Mesothelial cell of epicardium (in vitro differentiated cells): ENCODE measurements around the gene GNA14. TPM values are rescaled to one million over a fixed set of nuclear protein-coding genes. Genes with fewer than 3 reads are reported as not detected.
"Not testable (repeated sequence)": the region's sequence is repeated elsewhere in the genome, so short reads cannot be mapped to it uniquely, and the experiment has no call there.

Source experiments
- DNase-seq, 2 experiments: peaks; one replicate each; pipeline ENCODE4 v3.0.0; 2021; ENCODE audit warnings: low spot score in 2 of 2; ENCODE audit not compliant: unreplicated experiment in 2 of 2
- H3K27ac Mint-ChIP-seq: 2 replicates; pipeline ENCODE4 v1.8.0; 2021; ENCODE audit warnings: mixed read lengths
- H3K27me3 Mint-ChIP-seq: 2 replicates; pipeline ENCODE4 v1.8.0; 2021; ENCODE audit warnings: low read depth, mixed read lengths
- H3K36me3 Mint-ChIP-seq: 2 replicates; pipeline ENCODE4 v1.8.0; 2021; ENCODE audit warnings: mixed read lengths
- H3K4me1 Mint-ChIP-seq: 2 replicates; pipeline ENCODE4 v1.8.0; 2021; ENCODE audit warnings: mixed read lengths
- H3K4me3 Mint-ChIP-seq: 2 replicates; pipeline ENCODE4 v1.8.0; 2021; ENCODE audit warnings: mild to moderate bottlenecking, moderate library complexity, mixed read lengths
- H3K9me3 Mint-ChIP-seq: 2 replicates; pipeline ENCODE4 v1.8.0; 2021; ENCODE audit warnings: mixed read lengths
- total RNA-seq: library from RNA; stranded (reverse); gene quantifications from 3 replicates; pipeline ENCODE4 v1.2.1, GENCODE V29; 2021
- TF ChIP-seq, protein P1 (sequence below): fragments of 200-600 bp; sonication (generic); IDR thresholded peaks from one replicate; pipeline ENCODE4 v1.5.0; 2021; ENCODE audit warnings: antibody characterized with exemption; ENCODE audit not compliant: unreplicated experiment

The GNA14 gene
- total RNA-seq, 1 donor from 2014 or later = 0.22 TPM

DNA sequence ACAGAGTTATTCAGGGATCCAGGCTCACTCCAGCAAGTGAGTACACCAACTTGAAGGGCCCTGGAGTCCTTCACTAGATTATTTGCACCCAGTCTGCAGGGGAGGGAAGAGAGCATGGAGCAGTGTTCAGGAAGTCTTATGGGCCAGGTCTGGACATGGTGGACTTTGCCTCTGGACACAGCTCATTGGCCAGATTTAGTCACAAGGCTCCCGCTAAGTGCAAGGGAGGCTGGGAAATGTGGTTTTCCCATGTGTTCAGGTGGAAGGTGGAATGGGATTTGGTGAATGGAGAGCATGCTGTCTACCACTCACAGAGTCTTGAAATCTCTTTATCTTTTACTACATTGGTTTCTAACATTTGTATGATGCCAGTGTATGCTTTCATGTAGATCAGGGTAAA lies 200.5 kb downstream of the GNA14 start:
- H3K27me3 Mint-ChIP-seq = no peaks in the 10 kb centered on the region
- H3K36me3 Mint-ChIP-seq = peaks cover 1% of the 10 kb centered on the region
- no peak overlapping the region for H3K4me3 Mint-ChIP-seq
- no peak overlapping the region for H3K27ac Mint-ChIP-seq
- TF ChIP-seq, protein P1, sequence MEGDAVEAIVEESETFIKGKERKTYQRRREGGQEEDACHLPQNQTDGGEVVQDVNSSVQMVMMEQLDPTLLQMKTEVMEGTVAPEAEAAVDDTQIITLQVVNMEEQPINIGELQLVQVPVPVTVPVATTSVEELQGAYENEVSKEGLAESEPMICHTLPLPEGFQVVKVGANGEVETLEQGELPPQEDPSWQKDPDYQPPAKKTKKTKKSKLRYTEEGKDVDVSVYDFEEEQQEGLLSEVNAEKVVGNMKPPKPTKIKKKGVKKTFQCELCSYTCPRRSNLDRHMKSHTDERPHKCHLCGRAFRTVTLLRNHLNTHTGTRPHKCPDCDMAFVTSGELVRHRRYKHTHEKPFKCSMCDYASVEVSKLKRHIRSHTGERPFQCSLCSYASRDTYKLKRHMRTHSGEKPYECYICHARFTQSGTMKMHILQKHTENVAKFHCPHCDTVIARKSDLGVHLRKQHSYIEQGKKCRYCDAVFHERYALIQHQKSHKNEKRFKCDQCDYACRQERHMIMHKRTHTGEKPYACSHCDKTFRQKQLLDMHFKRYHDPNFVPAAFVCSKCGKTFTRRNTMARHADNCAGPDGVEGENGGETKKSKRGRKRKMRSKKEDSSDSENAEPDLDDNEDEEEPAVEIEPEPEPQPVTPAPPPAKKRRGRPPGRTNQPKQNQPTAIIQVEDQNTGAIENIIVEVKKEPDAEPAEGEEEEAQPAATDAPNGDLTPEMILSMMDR = no peak
- H3K9me3 Mint-ChIP-seq = peaks cover 17% of the 10 kb centered on the region
- no peak for DNase-seq
- H3K4me1 Mint-ChIP-seq = peaks cover 13% of the 10 kb centered on the region

DNA sequence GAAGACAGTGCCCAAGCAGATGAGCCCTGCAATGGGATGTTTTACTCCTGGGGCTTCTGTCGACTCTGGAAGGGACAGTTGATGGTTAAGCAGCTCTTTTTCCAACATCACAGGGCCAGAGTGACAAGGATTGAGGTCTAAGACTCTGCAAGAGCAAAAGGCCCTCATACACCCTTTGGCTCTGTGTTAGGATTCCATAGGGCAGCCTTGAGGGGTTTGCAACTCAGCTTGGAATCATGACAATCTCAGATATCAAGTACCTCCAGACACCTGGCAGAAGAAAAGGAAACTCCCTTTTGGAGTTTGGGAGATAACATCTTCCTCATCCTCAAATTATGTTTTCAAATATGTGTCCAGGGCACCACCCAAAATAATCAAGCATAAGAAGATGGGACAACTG lies 205.7 kb downstream of the GNA14 start:
- H3K4me1 Mint-ChIP-seq = peaks cover 10% of the 10 kb centered on the region
- peaks cover 2% of the 10 kb centered on the region for H3K9me3 Mint-ChIP-seq
- no peak overlapping the region for H3K27ac Mint-ChIP-seq
- TF ChIP-seq, protein P1 = no peak
- H3K36me3 Mint-ChIP-seq = no peaks in the 10 kb centered on the region
- H3K27me3 Mint-ChIP-seq = no peaks in the 10 kb centered on the region
- no peak for DNase-seq
- no peak overlapping the region for H3K4me3 Mint-ChIP-seq

DNA sequence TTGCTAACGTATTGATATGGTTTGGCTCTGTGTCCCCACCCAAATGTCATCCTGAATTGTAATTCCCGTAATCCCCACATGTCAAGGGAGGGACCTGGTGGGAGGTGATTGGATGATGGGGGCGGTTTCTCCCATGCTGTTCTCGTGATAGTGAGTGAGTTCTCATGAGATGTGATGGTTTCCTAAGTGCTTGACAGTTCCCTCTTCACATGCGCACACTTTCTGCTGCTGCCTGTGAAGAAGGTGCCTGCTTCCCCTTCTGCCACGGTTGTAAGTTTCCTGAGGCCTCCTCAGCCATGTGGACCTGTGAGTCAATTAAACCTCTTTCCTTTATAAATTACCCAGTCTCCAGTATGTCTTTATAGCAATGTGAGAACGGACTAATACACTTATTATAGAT lies 207.0 kb downstream of the GNA14 start:
- not testable (repeated sequence) for DNase-seq, H3K27ac Mint-ChIP-seq

DNA sequence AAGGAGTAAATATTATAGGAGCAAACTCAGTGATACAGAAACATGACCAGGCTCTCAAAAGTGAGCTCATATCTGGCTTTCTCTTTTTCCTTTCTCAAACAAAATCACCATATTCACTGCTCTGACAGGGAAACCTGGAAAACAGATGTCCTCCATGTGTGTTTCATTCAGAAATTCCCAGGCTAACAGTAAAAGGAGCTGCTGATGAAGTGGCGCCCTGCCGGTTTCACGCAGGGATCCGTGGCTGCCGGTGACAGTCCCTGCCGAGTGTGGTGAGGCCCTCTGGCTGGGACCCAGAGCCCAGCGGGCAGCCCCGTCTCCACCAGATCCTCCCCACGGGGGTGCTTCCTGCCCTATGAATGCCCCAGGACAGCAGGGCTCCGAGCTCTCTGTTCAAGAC lies 208.1 kb downstream of the GNA14 start:
- TF ChIP-seq, protein P1 = no peak
- H3K4me3 Mint-ChIP-seq = peak overlapping the region; percentile 5
- peaks cover 14% of the 10 kb centered on the region for H3K4me1 Mint-ChIP-seq
- H3K9me3 Mint-ChIP-seq = no peaks in the 10 kb centered on the region
- DNase-seq = no peak
- H3K27me3 Mint-ChIP-seq = no peaks in the 10 kb centered on the region
- H3K27ac Mint-ChIP-seq = peak overlapping the region; percentile 86
- no peaks in the 10 kb centered on the region for H3K36me3 Mint-ChIP-seq

More for the DNA sequence above, 207.0 kb downstream of the GNA14 start:
- not testable (repeated sequence) for H3K36me3 Mint-ChIP-seq, H3K4me1 Mint-ChIP-seq, H3K9me3 Mint-ChIP-seq, H3K4me3 Mint-ChIP-seq, H3K27me3 Mint-ChIP-seq

DNA sequence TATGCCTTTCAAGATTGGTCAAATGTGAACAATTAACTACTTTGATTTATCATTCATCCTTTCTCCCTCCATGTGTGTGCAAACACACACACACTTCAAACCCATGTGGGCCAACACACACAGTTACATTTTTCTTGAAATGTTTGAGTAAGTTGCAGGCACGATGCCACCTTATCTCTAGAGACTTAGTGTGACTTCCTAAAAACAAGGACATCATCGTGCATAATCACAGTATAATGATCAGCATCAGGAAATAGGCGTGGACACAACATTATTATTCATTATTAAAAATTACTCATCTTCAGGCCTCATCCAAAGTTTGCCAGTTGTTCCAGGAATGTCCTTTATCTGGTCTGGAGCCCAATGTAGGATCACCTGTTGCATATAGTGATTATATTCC lies 209.5 kb downstream of the GNA14 start:
- Mint-ChIP-seq H3K4me3 (no peak overlapping the region), H3K27ac (no peak overlapping the region), H3K27me3 (peaks cover 3% of the 10 kb centered on the region), H3K9me3 (no peaks in the 10 kb centered on the region), H3K4me1 (peaks cover 18% of the 10 kb centered on the region), H3K36me3 (no peaks in the 10 kb centered on the region)
- TF ChIP-seq, protein P1 = no peak
- DNase-seq = no peak

DNA sequence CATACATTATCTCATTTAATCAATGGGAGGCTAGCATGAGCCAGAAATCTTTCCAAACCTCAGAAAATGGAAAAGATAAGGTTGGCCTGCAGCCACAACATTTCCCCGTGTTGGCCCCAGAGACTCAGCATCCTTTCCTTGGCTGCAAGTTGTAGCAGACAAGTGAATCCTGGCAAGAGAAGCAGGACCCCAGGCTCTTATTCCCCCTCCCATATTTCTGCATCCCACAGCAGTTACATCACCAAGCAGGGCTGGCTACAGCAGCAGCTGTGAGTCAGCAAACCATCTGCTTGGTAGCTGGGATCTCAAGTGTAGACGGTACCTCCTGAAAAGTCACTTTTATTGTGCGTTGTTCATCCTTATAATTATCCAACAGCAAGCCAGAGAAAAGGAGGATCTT lies 212.4 kb downstream of the GNA14 start:
- H3K4me1 Mint-ChIP-seq = peaks cover 18% of the 10 kb centered on the region
- H3K27me3 Mint-ChIP-seq = peaks cover 3% of the 10 kb centered on the region
- TF ChIP-seq, protein P1 = no peak
- H3K36me3 Mint-ChIP-seq = no peaks in the 10 kb centered on the region
- H3K27ac Mint-ChIP-seq = no peak overlapping the region
- H3K4me3 Mint-ChIP-seq = no peak overlapping the region
- no peaks in the 10 kb centered on the region for H3K9me3 Mint-ChIP-seq
- DNase-seq = no peak
